ENCODE measurements around the gene SLC26A2.

GRCh38 chr5:149936700-149937091, 23.9 kb upstream of the SLC26A2 start:
- TF ChIP-seq CTCF (IDR thresholded peaks at IDR 0.05; ENCODE audit: poor library complexity) (no peak), EZH2phosphoT487 (IDR thresholded peaks at IDR 0.05; ENCODE audit: low read depth, severe bottlenecking, unreplicated experiment) (no peak), EZH2 (IDR thresholded peaks at IDR 0.05; ENCODE audit: borderline replicate concordance) (no peak)
